GM19395 (cell line): ENCODE measurements around the gene HEXB.
"Not testable (repeated sequence)": the region's sequence is repeated elsewhere in the genome, so short reads cannot be mapped to it uniquely, and the experiment has no call there.

Experiments used
- ATAC-seq: cut with Tn5 transposase; IDR thresholded peaks from one replicate; pipeline ENCODE4 v1.9.1; 2021; ENCODE audit warnings: mild to moderate bottlenecking, moderate library complexity; ENCODE audit not compliant: unreplicated experiment

The HEXB gene

GRCh38 chr5:74725331-74725730, 40.3 kb downstream of the HEXB start:
- no peak for ATAC-seq

GRCh38 chr5:74736759-74737158, 51.7 kb downstream of the HEXB start:
- ATAC-seq, result no peak

GRCh38 chr5:74738406-74738805, 53.4 kb downstream of the HEXB start:
- no peak for ATAC-seq

DNA sequence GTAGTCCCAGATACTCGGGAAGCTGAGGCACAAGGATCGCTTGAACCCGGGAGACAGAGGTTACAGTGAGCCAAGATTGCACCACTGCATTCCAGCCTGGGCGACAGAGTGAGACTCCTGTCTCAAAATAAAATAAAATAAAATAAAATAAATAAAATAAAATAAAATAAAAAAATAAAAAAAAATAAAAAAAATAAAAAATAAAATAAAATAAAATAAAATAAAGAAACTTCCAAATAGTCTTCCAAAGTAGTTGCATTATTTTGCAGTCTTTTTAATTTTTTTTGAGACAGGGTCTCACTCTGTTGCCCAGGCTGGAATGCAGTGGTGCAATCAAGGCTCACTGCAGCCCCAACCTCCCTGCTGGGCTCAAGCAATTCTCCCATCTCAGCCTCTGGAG, 63.7 kb downstream of the HEXB start:
- not testable (repeated sequence) for ATAC-seq

DNA sequence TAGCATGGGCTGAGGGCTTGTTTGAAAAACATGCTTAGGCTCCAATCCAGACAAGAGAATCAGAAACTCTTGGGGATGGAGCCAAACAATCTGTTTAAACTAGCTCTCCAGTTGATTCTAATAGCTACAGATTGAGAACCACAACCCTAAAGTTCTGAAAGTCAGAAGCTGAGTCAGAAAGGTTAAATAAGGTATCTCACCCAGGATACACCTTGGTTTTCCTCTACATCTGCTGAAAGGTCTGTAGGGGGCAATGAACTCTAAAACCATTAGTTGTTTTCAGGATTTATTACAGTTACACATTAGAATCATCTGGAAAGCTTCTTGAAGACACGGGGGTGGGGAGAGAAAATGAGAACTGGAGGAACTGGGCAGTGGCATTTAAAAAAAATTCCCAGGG, 76.2 kb downstream of the HEXB start:
- ATAC-seq, result no peak

- no peak for ATAC-seq
Observed at GRCh38 chr5:74762599-74762998, 77.6 kb downstream of the HEXB start.

DNA sequence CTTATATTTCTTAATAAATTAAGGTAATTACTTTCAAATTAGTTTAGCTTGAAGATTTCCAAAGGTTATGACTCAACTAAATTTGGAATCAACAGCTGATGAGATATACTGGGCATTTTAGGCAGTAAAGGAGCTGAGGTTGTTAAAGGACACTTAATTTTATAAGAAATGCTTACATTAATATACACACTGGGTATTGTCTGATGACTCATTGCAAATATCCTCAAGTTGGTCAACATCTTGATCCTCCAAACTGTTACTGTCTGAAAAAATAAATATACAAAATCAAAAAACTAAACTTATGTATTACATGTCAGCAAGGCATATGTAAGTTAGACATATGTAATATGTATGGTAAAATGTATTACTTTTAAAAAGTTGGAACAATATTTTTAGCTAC, 78.5 kb downstream of the HEXB start:
- ATAC-seq, result no peak

- ATAC-seq, result no peak
Observed at GRCh38 chr5:74765201-74765600, 80.2 kb downstream of the HEXB start.

DNA sequence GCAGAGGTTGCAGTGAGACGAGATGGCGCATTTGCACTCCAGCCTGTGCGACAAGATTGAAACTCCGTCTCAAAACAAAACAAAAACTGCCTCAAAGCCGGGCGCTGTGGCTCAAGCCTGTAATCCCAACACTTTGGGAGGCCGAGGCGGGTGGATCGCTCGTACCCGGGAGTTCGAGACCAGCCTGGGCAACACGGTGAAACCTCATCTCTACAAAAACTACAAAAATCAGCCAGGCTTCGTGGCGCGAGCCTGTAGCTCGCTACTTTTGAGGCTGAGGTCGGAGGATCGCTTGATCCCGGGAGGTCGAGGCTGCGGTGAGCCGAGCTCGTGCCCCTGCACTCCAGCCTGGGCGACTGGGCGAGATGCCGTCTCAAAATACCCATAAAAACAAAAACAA, 80.9 kb downstream of the HEXB start:
- no peak for ATAC-seq

DNA sequence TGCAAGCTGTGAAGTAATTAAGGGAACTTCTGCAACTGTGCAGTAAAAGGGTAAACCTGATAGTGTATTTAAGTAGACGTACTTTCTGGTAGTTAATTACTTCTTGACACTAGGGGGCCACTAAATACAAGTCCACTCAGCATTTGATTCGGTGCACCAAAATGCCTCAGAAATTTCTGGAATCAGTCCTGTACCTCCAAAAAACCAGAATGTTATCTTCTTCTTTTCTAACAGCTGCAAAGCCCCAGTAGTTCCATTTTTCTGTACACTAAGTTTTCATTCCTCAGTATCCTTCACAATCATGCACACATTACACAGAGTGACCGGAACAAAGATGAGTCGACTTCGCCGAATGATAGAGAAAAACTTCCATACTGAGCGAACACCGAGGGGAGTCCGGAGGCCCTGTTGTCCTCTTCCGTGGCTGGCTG, 81.4 kb downstream of the HEXB start:
- ATAC-seq, result peak; percentile 42

DNA sequence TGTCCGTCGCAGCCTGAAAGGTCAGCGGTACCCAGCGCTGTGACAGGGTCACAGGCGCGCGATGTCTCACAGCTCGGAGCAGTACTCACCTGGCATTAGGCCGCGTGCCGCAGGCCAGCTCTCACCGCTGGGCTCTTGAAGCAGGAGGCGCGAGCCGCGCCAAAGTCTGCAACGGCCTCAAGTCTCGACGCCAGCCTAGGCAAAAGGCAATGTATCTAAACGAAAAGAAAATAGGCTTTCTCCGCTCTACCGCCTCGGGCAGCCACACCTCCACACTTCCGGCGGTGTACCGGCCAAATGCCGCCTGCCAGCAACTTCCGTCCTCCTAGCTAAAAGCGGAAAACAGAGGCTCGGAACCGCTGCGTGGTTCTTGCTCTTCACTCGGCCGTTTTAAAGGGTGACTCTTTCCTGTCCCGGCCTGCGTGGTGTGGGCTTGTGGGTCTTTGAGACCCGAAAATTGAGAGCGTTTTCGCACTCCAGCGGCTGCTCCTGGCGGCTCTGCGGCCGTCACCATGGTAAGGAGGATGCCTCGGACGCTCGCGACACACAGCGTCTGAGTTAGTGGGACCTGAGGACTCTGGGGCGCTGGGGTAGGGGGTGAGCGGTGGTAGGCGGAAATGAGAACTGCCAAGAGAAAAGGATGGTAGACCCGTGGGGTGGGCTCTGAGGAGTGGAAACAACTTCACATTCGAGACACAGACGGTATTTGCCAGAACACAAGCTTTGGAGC, 82.0 kb downstream of the HEXB start, which contains the start of the genes GFM2 and NSA2:
TSS of gene GFM2 (minus strand) at position 269 of the 730 bp plus-strand sequence. CDS start 3,375 bp downstream, outside the sequence.
TSS of gene NSA2 (plus strand) at position 401 of the 730 bp plus-strand sequence. CDS start at position 513, 112 bp downstream.
- ATAC-seq, result peak; percentile 87

DNA sequence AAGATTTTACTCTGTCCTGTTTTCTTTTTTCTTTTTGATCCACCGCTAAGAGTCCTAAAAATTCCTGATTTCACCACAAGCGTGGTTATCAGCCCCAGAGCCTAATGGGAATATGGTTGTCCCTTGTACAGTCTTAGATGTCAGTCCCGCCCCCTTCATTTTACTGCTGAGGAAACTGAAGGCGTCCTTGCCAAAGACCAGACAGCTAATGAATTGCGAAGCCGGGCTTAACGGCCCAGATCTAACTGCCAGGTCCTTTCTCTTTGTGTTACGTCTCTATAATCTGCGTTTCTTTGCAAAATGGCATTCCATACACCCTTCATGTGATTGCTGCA, 82.5 kb downstream of the HEXB start:
- ATAC-seq, result peak; percentile 28
